Measurements from ENCODE around the gene BCAM. TPM values are rescaled to one million over a fixed set of nuclear protein-coding genes. Genes with fewer than 3 reads are reported as not detected.
"Not testable (repeated sequence)": the region's sequence is repeated elsewhere in the genome, so short reads cannot be mapped to it uniquely, and the experiment has no call there.

BCAM gene
- total RNA-seq, 2 experiments from 2014 or later: not detected

- H3K79me2 ChIP-seq (ENCODE audit: insufficient read depth, low read depth, low read length): no peaks in the 10 kb centered on the region
- no peaks in the 10 kb centered on the region for H3K4me1 ChIP-seq (ENCODE audit: insufficient read depth, low read length, poor library complexity, severe bottlenecking)
- no peak overlapping the region for H3K27ac ChIP-seq (ENCODE audit: low read depth, low read length, poor library complexity, severe bottlenecking)
- no peaks in the 10 kb centered on the region for H3K9me3 ChIP-seq (ENCODE audit: low read length)
- no peak for TF ChIP-seq EZH2phosphoT487 (IDR thresholded peaks at IDR 0.05; ENCODE audit: borderline replicate concordance, low read depth, low read length)
- TF ChIP-seq CTCF (conservative IDR thresholded peaks at IDR 0.05; ENCODE audit: low read length): no peak
- no peaks in the 10 kb centered on the region for H4K20me1 ChIP-seq (ENCODE audit: insufficient read depth, low read length)
- H3K36me3 ChIP-seq (ENCODE audit: insufficient read depth, low read length): no peaks in the 10 kb centered on the region
- H3K9me2 ChIP-seq (ENCODE audit: insufficient read depth, low read length): no peaks in the 10 kb centered on the region
- POLR2A ChIA-PET: no interaction called here
- DNase-seq (ENCODE audit: low spot score): no peak
- intact Hi-C loops (cut with micrococcal nuclease; ENCODE audit: unreplicated experiment): no loop called here
- BruUV-seq (replicated peaks): no TSS peak
- CTCF ChIA-PET (ENCODE audit: unreplicated experiment): no interaction called here
- no peak overlapping the region for H3K4me2 ChIP-seq (ENCODE audit: low read length)
- no peak overlapping the region for H3K4me3 ChIP-seq (ENCODE audit: low read depth, low read length, poor library complexity, severe bottlenecking)
- H2AFZ ChIP-seq (ENCODE audit: low read length): no peak overlapping the region
These were observed 15.9 kb downstream of the BCAM start for GRCh38 chr19:44824761-44825160.

- H3K4me2 ChIP-seq (ENCODE audit: low read length); BruUV-seq (replicated peaks); POLR2A ChIA-PET: not testable (repeated sequence)
These were observed 24.0 kb downstream of the BCAM start for GRCh38 chr19:44832875-44833274.

GRCh38 chr19:44834399-44834798, 25.5 kb downstream of the BCAM start:
- H3K4me3 ChIP-seq (ENCODE audit: low read depth, low read length, poor library complexity, severe bottlenecking); H3K27ac ChIP-seq (ENCODE audit: low read depth, low read length, poor library complexity, severe bottlenecking); H3K79me2 ChIP-seq (ENCODE audit: insufficient read depth, low read depth, low read length); H3K9me2 ChIP-seq (ENCODE audit: insufficient read depth, low read length); H3K4me2 ChIP-seq (ENCODE audit: low read length); BruUV-seq (replicated peaks); H2AFZ ChIP-seq (ENCODE audit: low read length); POLR2A ChIA-PET; intact Hi-C loops (cut with micrococcal nuclease; ENCODE audit: unreplicated experiment); H3K36me3 ChIP-seq (ENCODE audit: insufficient read depth, low read length); H3K9me3 ChIP-seq (ENCODE audit: low read length); H3K4me1 ChIP-seq (ENCODE audit: insufficient read depth, low read length, poor library complexity, severe bottlenecking); H4K20me1 ChIP-seq (ENCODE audit: insufficient read depth, low read length); CTCF ChIA-PET (ENCODE audit: unreplicated experiment); DNase-seq (ENCODE audit: low spot score): not testable (repeated sequence)

More at GRCh38 chr19:44832875-44833274, 24.0 kb downstream of the BCAM start:
- H3K9me2 ChIP-seq (ENCODE audit: insufficient read depth, low read length); DNase-seq (ENCODE audit: low spot score); H3K36me3 ChIP-seq (ENCODE audit: insufficient read depth, low read length); H4K20me1 ChIP-seq (ENCODE audit: insufficient read depth, low read length); intact Hi-C loops (cut with micrococcal nuclease; ENCODE audit: unreplicated experiment); H3K4me3 ChIP-seq (ENCODE audit: low read depth, low read length, poor library complexity, severe bottlenecking); H3K9me3 ChIP-seq (ENCODE audit: low read length); H3K79me2 ChIP-seq (ENCODE audit: insufficient read depth, low read depth, low read length); H3K4me1 ChIP-seq (ENCODE audit: insufficient read depth, low read length, poor library complexity, severe bottlenecking); H2AFZ ChIP-seq (ENCODE audit: low read length); H3K27ac ChIP-seq (ENCODE audit: low read depth, low read length, poor library complexity, severe bottlenecking); CTCF ChIA-PET (ENCODE audit: unreplicated experiment): not testable (repeated sequence)

DNA sequence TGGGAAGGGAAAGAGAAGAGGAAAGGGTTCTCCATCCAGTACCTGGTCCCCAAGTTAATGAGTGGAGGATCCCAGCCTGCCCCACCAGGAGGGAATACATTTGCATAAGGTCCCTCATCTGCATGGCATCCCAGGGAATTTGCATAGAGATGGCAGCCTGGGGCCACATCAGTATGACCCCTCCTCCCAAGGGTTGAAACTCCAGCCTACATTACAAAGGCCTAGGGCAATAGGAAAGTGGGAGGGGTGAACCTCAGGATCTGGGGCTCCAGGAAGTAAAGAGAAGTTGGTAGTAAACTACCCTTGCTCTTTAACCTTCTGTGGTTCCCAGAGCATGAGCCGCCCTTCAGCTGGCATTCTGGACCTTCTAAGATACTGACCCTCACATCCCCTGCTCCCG, 30.4 kb downstream of the BCAM start:
- Histone ChIP-seq H3K4me1 (ENCODE audit: insufficient read depth, low read length, poor library complexity, severe bottlenecking) (peaks cover under 1% of the 10 kb centered on the region), H3K4me3 (ENCODE audit: low read depth, low read length, poor library complexity, severe bottlenecking) (no peak overlapping the region), H2AFZ (ENCODE audit: low read length) (no peak overlapping the region), H3K36me3 (ENCODE audit: insufficient read depth, low read length) (no peaks in the 10 kb centered on the region), H3K27ac (ENCODE audit: low read depth, low read length, poor library complexity, severe bottlenecking) (no peak overlapping the region), H3K4me2 (ENCODE audit: low read length) (no peak overlapping the region), H3K9me2 (ENCODE audit: insufficient read depth, low read length) (no peaks in the 10 kb centered on the region), H3K9me3 (ENCODE audit: low read length) (no peaks in the 10 kb centered on the region), H3K79me2 (ENCODE audit: insufficient read depth, low read depth, low read length) (no peaks in the 10 kb centered on the region), H4K20me1 (ENCODE audit: insufficient read depth, low read length) (no peaks in the 10 kb centered on the region)
- BruUV-seq (replicated peaks): no TSS peak
- DNase-seq (ENCODE audit: low spot score): no peak
- no peak for TF ChIP-seq EZH2phosphoT487 (IDR thresholded peaks at IDR 0.05; ENCODE audit: borderline replicate concordance, low read depth, low read length)
- no peak for TF ChIP-seq CTCF (conservative IDR thresholded peaks at IDR 0.05; ENCODE audit: low read length)
- POLR2A ChIA-PET: no interaction called here
- CTCF ChIA-PET (ENCODE audit: unreplicated experiment): no interaction called here
- intact Hi-C loops (cut with micrococcal nuclease; ENCODE audit: unreplicated experiment): no loop called here
